OCI-M2 (cell line): ENCODE measurements around the gene DHX15.
"Not testable (repeated sequence)": the region's sequence is repeated elsewhere in the genome, so short reads cannot be mapped to it uniquely, and the experiment has no call there.

Experiments used
- DNase-seq: peaks from one replicate; lab custom pipeline; 2025; ENCODE audit not compliant: unreplicated experiment; lab: John Stamatoyannopoulos, UW

DHX15 gene

DNA sequence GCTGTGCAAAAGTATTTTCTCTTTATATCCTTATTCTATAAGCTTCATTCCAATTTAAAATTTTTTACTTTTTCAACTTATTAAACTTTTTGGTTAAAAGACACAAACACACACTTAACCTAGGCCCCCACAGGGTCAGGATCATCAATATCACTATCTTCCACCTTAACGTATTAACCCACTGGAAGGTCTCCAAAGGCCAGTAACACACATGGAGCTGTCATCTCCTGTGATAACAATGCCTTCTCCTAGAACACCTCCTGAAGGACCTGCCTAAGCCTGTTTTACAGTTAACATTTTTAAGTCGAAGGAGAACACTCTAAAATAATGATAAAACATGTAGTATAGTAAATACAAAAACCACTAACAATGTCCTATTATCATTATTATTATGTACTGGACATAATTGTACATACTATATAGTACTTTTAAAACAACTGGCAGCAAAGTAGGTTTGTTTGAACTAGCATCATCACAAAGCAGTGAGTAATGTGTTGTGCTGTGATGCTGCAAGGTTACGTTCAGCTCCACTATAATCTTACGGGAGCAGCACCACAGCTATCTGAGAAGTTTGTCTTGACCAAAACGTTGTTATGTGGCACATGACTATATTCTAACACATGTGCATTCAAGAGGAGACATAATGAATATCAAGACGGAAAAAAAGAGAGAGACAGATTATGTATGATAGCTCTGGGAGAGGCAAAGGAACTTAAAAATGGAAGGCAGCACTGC is 33.7 kb downstream of the DHX15 start:
- DNase-seq, result no peak

DNA sequence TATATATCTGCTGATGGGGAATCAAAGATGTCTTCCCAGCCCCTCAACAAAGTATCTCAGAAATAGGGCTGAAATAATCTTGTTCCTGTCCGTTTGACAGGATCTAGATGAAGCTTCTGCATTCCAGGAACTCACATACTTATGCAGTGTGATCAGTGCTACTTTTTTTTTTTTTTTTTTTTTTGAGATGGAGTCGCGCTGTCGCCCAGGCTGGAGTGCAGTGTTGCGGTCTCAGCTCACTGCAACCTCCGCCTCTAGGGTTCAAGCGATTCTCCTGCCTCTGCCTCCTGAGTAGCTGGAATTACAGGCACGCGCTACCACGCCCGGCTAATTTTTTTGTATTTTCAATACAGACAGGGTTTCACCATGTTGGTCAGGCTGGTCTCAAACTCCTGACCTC is 36.4 kb downstream of the DHX15 start:
- DNase-seq, result no peak

DNA sequence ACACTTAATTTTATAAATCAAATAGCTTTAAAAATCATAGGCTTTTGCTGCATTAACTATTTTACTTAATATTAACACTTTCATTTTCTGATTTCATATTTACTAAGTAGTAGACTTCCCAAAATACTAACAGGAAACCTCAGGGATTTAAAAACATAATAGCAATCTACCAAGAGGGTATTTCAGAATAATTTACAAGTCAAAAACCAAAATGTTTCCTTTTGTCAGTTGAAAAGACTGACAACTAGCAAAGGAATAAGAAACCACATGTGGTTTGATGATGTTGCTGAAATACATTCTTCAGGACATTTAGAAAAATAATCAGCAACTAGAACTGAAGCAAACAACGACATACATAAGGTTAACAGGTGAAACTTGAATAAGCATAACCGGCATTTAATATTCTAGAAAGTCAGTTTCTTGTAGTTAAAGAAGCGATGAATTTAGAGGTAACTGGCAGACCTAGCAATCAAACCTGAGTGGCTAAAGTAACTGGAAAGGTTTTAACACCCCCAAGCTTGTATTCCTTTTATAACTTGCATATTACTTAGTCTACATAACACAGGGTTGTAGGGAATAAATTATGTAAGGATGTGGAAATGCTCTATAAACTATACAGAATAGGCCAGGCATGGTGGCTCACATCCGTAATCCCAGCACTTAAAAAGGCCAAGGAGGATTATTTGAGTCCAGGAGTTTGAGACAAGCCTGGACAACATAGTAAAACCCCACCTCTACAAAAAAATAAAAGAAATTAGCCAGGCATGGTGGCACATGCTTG is 40.0 kb downstream of the DHX15 start:
- no peak for DNase-seq

DNA sequence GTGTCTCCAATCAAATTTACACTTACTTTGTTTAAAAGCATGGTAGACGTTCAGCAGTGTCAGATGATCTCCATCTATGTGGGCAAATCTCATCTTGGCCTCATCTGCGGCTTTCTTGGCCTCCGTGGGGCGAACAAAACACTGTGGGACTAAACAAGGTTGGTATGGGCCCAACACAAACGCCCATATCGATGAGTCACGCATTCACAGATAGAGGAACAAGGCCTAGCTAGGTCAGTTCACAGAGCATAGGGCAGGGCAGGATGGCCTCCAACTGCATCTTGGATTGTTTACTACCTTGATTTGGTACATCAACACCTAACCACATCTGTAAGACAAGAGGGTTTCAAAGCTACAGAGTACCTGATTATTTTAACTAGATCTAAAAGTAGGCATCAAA is 47.3 kb downstream of the DHX15 start:
- DNase-seq, result no peak

DNA sequence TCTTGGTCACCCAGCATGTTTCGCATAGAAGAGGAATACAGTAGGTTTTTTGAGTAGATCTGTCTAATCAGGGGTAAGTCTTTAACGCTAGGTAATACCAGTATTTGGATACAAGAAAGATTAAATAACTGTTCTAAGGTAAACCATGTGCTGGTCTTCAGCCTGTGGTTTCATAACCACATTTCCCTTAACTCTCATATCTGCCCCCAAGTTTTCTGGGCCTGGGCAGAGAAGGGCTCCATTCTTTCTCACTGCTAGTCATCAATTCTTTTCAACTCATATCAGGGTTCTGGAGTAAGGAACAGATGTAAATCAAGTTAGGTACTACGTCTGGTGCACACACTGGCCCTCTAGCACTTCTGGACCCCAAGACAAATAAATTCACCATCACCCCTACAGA is 49.0 kb downstream of the DHX15 start:
- DNase-seq, result no peak

DNA sequence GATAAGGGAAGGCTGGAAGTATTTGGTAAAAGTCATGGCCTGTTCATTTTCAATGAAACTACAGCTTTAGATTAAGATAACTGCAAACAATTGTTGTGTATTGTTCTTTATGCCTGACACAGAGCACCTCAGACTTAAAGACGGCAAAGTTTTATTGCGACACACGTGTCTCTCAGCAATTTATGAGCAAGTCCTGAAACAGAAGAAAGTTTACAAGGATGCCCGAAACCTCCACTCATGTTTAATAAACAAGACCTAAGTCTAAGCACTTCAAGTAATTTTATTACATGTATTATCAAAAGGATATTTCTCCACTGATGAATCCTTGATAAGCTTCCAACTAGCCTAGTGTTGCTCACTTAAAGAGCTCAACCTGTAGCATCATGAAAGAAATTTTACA is 51.0 kb downstream of the DHX15 start:
- no peak for DNase-seq

DNA sequence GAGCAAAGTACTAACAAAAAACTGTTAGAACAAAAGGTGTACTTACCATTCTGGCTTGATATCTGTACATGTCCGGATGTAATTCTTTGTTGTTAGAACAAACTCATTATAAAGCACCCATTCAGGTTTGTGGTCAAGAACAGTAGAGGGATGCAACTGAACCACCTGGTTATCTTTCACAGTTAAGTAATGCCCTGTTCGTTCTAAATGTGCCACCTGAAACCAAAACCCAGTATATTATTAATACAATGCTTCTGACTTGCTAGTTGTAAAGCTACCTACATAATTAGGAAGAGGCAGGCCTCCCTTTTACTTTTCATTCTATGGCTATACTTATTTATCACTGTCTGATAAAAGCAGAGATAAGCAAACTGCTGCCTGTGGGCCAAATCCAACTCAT is 54.8 kb downstream of the DHX15 start:
- DNase-seq, result no peak

DNA sequence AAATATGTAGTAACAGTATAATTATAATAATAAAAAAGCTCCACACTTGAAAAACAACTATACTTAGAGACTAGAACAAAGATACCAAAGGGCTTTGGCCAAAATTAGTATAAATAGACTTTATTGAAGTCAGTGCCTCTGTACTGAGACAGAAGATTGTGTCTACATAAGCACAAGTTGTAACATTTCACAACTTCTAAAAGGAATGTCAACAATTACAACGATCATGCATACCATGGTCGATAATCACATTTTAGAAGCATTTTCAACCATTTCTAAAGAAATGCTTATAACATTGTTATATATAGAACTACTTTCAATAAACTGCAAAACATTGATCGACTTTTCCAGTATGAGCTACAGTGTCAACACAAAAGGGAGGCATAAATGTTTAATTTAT is 57.0 kb downstream of the DHX15 start:
- no peak for DNase-seq

DNA sequence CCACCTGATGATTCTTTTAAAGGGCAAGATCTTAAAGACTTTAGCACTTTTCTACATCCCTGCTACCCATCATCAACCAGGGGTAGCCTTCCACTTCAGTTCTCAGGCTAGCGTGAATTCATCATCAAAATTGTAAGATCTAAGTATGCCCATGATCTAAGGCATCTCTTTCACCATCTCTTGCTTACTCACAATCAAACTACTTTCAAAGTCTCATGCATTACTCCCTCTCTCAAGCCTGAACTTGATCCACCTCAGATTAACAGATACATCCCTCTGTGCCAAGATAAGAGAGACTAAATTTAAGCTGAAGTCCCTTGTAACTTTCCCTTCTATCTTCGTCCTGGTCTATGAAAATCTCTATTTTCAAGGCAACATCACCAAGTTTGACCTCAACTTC is 62.8 kb downstream of the DHX15 start:
- DNase-seq, result no peak

DNA sequence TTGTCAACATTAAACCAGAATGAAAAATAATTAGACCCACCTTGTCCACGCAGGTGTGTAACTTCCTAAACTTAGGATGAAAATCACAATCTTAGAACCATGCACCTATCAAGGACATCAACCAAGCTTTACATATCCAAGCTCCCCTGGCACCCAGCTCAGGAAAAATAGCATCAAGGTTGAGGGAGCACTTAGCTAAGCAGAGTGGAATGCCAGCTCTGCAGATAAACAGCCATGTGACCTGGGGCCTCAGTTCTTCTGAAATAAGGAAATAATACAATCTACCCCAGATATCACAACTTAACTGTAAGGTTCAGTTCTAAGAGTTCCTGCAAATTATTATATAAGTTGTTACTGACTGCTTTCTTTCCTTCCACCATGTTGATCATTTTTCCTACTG is 64.7 kb downstream of the DHX15 start:
- no peak for DNase-seq

DNA sequence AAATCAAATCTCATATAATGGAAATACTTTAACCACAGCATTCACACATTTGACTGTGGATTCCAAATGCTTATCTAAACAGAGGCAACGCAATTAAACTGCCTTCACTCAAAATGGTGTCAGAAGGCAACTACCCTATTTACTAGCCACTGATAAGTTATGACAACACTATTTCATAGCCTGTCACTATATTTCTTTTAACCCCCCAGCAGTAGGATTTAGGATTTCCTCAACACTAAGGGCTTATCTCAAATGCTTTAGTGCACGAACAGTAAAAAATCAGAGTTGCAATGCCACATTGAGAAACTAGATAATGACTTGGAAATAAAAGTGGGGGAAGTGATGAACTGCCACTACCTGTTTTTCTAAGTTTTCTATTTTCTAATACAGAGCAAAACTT is 66.7 kb downstream of the DHX15 start:
- no peak for DNase-seq

DNA sequence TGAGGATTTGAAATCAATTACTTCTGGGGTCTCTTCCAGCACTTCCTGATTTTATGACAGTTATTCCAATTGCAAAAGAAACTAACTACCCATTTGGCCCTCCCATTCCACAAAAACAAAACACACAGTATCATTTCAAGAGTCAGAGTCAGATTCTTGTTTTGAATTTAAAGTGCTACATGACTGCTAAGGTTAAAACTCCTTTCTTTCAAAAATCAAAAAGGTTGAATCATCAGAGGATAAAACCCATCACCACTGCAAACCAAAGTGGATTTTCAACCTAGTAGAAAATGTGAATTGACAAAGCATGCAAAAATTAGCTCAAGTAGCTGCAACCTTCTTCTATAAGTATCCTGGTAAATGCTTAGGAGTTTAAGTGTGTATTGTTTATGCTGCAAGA is 67.4 kb downstream of the DHX15 start:
- no peak for DNase-seq

DNA sequence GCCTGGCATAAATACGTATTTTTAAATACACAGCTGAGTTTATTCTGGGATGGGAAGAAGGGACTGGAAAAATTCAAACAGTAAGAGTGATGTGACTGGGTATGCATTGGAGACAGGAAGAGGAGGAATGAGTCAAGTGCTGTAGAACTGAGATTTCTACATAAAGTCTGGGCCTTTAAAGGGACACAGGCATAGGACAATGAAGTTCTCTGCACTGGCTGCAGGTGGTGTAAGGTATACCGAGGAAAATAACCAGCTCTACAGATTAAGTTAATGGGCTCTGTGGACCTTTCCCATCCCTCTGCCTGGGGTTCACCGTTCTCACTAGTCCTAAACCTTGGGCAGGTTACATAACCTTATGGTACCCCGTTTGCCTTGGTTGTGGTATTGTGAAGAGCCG is 68.7 kb downstream of the DHX15 start:
- DNase-seq, result no peak

DNA sequence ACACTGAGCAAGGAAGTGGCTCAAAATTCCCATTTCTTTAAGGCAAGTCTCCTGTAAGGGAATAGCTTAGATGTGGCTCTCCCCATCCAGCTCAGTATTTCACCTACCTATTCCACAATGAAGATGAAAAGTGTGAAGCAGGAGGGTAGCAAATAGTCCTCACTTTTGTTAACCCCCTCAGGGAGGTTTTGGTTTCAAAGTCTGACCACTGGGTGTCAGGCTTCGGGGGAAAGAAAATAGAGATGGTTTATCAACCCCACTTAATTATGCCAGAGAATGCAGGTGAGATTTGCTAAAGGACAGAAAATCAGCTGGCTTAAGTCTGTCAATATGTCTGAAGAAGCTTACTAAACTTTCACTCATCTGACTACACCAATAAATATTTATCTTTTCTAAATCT is 69.5 kb downstream of the DHX15 start:
- no peak for DNase-seq

DNA sequence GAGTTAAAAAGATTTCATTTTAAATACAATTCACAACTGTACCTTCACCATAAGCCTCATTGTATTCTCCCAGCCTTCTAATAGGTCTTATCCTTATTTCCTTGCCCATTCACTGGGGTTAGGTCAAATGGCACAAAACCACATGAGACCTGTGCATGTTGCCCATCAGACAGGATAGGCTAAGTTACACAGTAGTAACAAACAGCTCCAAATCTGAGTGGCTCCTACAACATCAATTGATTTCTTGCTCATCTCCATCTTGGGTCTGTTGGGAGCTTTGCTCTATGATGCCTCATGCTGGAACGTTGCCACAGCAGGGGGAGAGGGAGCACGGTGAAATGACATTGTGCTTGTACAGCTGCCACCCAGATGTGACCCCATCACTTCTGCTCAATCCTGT is 70.6 kb downstream of the DHX15 start:
- DNase-seq, result no peak

DNA sequence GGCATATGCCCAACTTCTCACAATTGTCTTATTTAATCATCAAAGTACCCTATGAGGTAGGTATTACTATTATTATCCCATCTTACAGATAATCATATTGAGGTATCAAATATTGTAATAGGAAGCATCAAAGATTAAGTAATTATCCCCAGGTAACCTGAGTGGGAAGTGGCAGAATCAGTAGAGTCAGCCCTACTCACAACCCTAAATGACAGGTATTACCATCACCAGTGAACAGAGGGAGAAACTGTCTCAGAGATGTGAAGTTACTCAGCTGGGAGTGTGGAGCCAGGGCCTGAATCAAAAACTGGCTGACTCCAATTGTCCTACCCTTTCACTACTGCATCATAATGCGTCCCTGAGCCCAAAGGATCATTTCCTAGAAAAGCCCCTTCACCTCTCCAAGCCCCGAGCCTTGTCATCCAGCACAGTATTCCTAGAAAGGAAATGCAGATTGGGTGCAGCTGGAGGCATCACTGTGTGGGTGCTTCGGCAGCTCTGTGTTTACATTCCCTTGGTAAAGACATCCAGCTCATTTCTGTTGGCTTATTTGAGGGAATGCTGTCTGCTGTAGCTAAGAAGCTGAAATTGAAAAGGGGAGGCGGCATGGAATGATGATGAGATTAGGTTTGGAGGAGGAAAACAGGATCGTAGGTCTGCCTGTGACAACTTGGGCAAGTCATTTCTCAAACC is 72.8 kb downstream of the DHX15 start:
- no peak for DNase-seq

DNA sequence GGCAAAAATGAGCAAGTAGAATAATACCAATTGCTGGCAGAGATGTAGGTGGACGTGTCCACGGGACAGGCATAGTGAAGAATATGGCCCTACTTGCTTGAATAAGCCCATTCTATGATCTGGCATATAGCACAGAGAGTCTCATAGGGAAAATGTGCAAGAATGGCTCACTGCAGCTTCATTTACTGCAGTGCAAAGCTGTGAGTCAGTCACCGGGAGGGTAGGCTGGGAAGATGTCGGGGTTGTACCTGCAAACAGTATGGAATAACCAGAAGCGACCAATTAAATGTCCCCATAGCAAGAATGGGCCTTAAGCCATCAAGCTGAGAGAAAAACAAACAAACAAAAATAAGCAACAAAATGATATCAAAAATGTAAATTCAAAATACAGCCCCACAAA is 74.3 kb downstream of the DHX15 start:
- DNase-seq, result no peak

DNA sequence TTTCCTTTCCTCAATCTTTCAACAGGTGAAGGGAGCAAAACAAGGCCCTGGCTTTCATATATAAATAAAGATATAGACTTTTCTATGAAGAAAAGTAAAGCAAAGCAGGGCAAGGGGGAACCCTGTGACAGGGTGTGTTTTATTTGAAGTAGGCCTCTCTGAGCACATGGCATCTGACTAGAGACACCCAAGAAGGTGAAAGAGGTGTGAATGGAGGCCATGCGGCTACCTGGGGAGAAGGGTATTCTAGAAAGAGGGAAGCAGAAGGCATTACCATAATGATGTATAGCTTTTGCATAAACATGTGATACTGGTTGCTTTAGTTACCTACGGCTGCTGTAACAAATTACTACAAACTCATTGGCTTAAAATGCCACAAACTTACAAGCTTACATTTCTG is 75.8 kb downstream of the DHX15 start:
- DNase-seq, result no peak

DNA sequence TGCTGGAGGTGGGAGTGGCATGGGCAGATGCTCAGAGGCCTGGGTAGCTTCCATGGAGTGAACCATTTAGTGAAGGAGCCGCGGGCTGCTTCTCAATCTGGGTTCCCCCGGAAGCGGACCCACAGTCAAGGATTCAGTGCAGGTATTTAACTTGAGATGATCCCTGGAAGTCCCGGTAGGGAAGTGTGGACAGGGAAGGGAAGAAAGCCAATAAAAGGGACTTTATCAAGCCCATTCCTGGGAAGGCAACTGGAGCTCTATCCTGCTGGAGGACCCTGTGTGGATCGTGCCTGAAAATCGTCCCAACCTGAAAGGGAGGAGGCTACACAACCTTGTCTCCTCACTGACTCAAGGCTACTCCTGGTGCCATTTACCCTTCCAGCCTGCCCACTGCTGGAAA is 76.9 kb downstream of the DHX15 start:
- no peak for DNase-seq

DNA sequence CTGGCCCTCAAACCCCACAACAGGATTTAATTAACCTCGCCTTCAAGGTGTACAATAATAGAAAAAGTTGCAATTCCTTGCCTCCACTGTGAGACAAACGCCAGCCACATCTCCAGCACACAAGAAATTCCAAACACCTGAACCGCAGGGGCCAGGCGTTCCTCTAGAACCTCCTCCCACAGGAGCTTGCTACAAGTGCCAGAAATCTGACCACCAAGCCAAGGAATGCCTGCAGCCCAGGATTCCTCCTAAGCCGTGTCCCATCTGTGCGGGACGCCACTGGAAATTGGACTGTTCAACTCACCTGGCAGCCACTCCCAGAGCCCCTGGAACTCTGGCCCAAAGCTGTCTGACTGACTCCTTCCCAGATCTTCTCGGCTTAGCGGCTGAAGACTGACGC is 81.3 kb downstream of the DHX15 start:
- DNase-seq, result not testable (repeated sequence)

DNA sequence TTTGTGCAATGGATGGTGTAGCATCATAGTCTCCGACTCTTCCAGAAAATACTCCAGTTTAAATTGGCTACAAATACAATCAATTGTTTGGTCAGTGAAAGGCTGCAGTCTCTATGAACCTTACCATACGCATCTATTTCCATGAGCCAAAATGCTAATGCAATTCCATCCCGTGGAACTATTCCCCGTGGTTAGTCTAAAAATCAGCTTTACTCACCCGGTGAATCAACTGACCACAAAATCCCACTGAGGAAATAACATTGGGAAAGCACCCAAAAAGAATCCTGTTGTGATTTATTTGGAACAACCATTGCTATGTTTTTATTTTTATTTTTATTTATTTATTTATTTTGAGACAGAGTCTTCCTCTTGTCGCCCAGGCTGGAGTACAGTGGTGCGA is 87.1 kb downstream of the DHX15 start:
- no peak for DNase-seq

DNA sequence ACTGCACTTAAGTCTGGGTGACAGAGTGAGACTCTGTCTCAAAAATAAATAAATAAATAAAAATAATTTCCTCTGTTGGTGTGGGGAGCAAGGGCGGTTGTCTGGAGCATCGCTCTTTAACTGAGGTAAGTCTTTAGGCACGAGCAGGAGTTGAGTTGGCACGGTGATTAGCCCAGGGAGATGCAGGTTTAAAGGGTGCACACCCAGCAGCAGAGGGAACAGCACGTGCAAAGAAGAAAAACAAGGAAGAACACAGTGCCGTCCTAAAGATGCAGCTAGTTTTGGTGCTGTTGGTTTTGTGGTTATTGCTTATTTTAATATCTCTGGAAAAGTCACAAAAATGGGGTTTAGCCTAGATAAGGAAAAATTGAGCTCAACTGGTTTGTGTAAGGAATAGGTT is 87.8 kb downstream of the DHX15 start:
- no peak for DNase-seq
